Adrenal gland (tissue), 12 donors: Measurements from ENCODE around the gene ROCK2. TPM values are rescaled to one million over a fixed set of nuclear protein-coding genes. Genes with fewer than 3 reads are reported as not detected.
A peak's percentile ranks its signal among the peaks of the same experiment; 100 is the strongest.

ENCODE experiments used
- DNase-seq, 7 donors: peaks; one replicate each; pipeline ENCODE4 v3.0.0-alpha.2; 2019 to 2020
- H3K27ac ChIP-seq, 5 donors: fragments of 200-600 bp; sonication (generic) in 4 of 5; 1 replicate in 3 of 5; 2 replicates in 2 of 5; pipeline versions ENCODE4 v1.5.1 to v1.8.0; 2016 to 2020; ENCODE audit warnings: mild to moderate bottlenecking in 1 of 5
- H3K27me3 ChIP-seq: fragments of 200-600 bp; 2 replicates; pipeline ENCODE4 v1.8.0; 2021
- H3K36me3 ChIP-seq, 2 donors: fragments of 200-600 bp; replicated peaks in 1 of 2; 1 replicate in 1 of 2; 2 replicates in 1 of 2; pipeline versions ENCODE4 v1.5.1 to v1.8.0; 2018 to 2022
- H3K4me1 ChIP-seq, 2 donors: fragments of 200-600 bp; replicated peaks in 1 of 2; 1 replicate in 1 of 2; 2 replicates in 1 of 2; pipeline versions ENCODE4 v1.5.1 to v1.8.0; 2018 to 2021
- H3K4me3 ChIP-seq, 4 donors: fragments of 200-600 bp; sonication (generic) in 3 of 4; one replicate each; pipeline ENCODE4 v1.5.1; 2016 to 2018
- H3K9me3 ChIP-seq, 3 donors: fragments of 200-600 bp; sonication (generic) in 1 of 3; replicated peaks in 1 of 3; 1 replicate in 2 of 3; 2 replicates in 1 of 3; pipeline versions ENCODE4 v1.5.1 to v1.8.0; 2016 to 2021
- POLR2A ChIP-seq, 2 donors: fragments of 450-650 bp; IDR thresholded peaks; one replicate each; pipeline ENCODE4 v1.6.1; 2017; ENCODE audit warnings: antibody characterized with exemption in 2 of 2, mild to moderate bottlenecking in 2 of 2, moderate library complexity in 1 of 2
- WGBS, 4 donors: extraction: QIAGEN DNeasy Blood & Tissue Kit in 2 of 4; methylation state at CpG; one replicate each; pipeline versions ENCODE4 v1.1.5 to v1.1.7; 2013 to 2017; 5-methylcytosine and 5-hydroxymethylcytosine counted together
- intact Hi-C, 2 donors: fragments of 100-400 bp; cut with DNase I; formaldehyde crosslinking; loops; one replicate each; pipeline versions ENCODE4 v1.14.1 to v1.15.0; 2022 to 2023
- polyA plus RNA-seq, 3 donors: library from polyadenylated mRNA; stranded (reverse); fragments of 200-250 nt in 2 of 3; fragments of 350-450 nt in 1 of 3; fragmentation: Illumina TruSeq in 1 of 3; extraction: RNeasy Lipid Tissue Mini Kit (QIAGEN cat#74804) in 1 of 3; gene quantifications; one replicate each; pipeline ENCODE4 v1.2.3, GENCODE V29; 2013 to 2014
- total RNA-seq, 9 donors: library from RNA; depleted of rRNA in 4 of 9; stranded (reverse); fragments of >200 nt in 4 of 9; fragments of 120-200 nt in 1 of 9; fragmentation: NEBNext Ultra II Directional in 1 of 9; extraction: Animal tissue kit (Norgen Biotek cat#: 25700) in 1 of 9; gene quantifications; one replicate each; pipeline versions ENCODE4 v1.1.0 to v1.2.4, GENCODE V29; 2013 to 2023
- TF ChIP-seq, protein P1 (sequence below), 6 experiments: fragments of 450-650 bp in 4 of 6; fragments of 200-600 bp in 2 of 6; sonication (generic) in 1 of 6; IDR thresholded peaks; 1 replicate in 5 of 6; 2 replicates in 1 of 6; pipeline versions ENCODE4 v1.5.1 to v1.8.0; 2016 to 2021; ENCODE audit warnings: antibody characterized with exemption in 6 of 6, mild to moderate bottlenecking in 2 of 6, moderate library complexity in 1 of 6
- donor health status: healthy with polysubstance abuse.
- donor health status: Bipolar disorder and iron deficiency.
- donor health status: DM: yes; HTN: yes; CAD: no.
- donor health status: DM: no; HTN: no; CAD: no.
- donor health status: DM: no; HTN: no; CAD: no.
- donor health status: DM: yes; HTN: yes; CAD: no.

The ROCK2 gene
- total and polyA plus RNA-seq, 12 donors: 5.0 to 46.6 (median 26.2) TPM

DNA sequence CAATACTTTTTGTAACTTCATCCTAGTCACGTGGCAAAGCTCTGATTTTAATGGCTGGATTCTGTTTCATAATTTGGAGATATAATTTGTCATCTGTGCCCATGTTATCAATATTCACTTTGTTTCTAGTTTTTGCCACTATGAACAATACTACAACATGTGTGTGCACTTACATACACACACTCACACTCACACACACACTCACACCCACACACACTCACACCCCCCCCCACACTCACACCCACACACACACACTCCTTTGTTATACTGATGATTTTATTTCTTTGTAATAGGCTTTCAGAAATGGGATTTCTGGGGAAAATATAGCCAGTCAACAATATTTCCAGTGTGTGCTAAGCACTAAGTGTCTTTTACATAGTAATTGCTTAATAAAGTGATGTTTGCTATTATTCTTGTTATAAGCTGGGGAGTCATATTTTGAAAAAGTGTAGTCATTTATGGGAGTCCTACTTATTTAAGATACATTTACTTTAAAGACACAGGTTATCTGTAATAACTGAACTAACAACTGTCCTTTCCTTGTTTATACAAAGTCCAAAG is 22.8 kb upstream of the ROCK2 start:
- Histone ChIP-seq H3K4me3 (no peak overlapping the region), H3K27me3 (no peaks in the 10 kb centered on the region), H3K27ac (peak overlapping the region in 1 of 5 donors; percentile 28), H3K9me3 (no peaks in the 10 kb centered on the region), H3K4me1 (peaks cover 0 to 18% of the 10 kb centered on the region in 2 donors), H3K36me3 (no peaks in the 10 kb centered on the region)
- WGBS, 4 donors: 71 to 89% (median 76%) methylated on average over 1 of the region's 1 CpG
- intact Hi-C loops: no loop called here
- DNase-seq: no peak
- TF ChIP-seq POLR2A (IDR thresholded peaks at IDR 0.05): no peak
- TF ChIP-seq, protein P1, sequence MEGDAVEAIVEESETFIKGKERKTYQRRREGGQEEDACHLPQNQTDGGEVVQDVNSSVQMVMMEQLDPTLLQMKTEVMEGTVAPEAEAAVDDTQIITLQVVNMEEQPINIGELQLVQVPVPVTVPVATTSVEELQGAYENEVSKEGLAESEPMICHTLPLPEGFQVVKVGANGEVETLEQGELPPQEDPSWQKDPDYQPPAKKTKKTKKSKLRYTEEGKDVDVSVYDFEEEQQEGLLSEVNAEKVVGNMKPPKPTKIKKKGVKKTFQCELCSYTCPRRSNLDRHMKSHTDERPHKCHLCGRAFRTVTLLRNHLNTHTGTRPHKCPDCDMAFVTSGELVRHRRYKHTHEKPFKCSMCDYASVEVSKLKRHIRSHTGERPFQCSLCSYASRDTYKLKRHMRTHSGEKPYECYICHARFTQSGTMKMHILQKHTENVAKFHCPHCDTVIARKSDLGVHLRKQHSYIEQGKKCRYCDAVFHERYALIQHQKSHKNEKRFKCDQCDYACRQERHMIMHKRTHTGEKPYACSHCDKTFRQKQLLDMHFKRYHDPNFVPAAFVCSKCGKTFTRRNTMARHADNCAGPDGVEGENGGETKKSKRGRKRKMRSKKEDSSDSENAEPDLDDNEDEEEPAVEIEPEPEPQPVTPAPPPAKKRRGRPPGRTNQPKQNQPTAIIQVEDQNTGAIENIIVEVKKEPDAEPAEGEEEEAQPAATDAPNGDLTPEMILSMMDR (IDR thresholded peaks at IDR 0.05): no peak

DNA sequence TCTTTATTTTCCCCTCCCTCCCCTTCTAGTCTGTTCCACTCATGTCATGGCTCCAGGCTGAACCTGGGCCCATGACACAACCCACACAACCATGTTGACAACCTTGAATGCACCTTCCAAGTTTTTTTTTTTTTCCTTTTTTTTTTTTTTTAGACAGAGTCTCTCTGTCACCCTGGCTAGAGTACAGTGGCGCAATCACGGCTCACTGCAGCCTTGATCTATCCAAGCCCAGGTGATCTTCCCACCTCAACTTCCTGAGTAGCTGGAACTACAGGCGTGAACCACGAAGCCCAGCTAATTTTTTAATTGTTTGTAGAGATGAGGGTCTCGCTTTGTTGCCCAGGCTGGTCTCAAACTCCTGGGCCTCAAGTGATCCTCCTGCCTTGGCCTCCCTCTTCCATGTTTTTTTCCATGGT is 21.9 kb upstream of the ROCK2 start:
- H3K27me3 ChIP-seq: no peaks in the 10 kb centered on the region
- no peak for TF ChIP-seq POLR2A (IDR thresholded peaks at IDR 0.05)
- TF ChIP-seq, protein P1 (IDR thresholded peaks at IDR 0.05): no peak
- H3K9me3 ChIP-seq: no peaks in the 10 kb centered on the region
- intact Hi-C loops: no loop called here
- 52 to 60% (median 56%) methylated on average over 5 of the region's 5 CpGs for WGBS, 4 donors
- peak overlapping the region in 1 of 5 donors; percentile 48 for H3K27ac ChIP-seq
- peak; percentile 28 to 74 (median 67) for DNase-seq
- H3K4me3 ChIP-seq: no peak overlapping the region
- H3K4me1 ChIP-seq: peaks cover 0 to 18% of the 10 kb centered on the region in 2 donors
- H3K36me3 ChIP-seq: no peaks in the 10 kb centered on the region

DNA sequence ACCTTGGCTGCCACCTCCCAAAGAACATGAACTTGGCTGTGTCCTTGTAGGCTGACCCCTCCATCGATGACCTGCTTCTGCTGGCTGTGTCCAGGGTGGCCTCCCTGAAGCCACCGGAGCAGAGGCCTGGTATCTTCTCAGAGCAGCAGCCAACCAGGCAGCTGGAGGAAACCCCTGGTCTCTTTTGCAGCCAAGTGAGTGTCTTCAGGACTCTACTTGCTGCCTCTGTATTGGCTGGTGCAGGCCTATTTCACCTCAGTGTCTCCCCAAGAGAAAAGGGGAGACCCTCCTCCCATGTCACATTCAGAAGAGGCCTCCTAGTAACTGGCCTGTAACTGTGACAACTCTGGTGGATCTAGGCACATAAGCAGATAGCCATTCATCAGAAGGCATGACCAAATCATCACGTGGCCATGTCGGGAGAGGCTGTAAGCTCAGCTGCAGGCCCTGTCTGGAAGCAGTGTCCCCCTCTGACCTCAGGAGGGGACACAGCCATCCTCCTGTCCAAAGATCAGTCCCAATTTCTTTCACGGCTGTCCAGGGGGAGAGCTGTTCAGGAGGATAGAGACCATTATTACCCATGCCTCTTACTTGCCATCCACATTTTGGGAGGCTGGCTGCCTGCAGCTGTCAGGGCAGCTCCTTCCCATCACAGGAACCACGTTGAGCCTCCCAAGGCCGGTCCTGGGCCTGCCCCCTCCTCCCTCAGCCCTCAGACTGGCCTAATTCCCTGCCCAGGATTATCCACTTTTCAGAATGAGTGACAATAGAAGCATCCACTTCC is 20.9 kb upstream of the ROCK2 start:
- Histone ChIP-seq H3K27me3 (no peaks in the 10 kb centered on the region), H3K4me1 (peaks cover 0 to 18% of the 10 kb centered on the region in 2 donors), H3K9me3 (no peaks in the 10 kb centered on the region), H3K36me3 (no peaks in the 10 kb centered on the region), H3K27ac (peak overlapping the region in 2 of 5 donors; percentile 17 to 48), H3K4me3 (no peak overlapping the region)
- WGBS, 4 donors: 34 to 60% (median 50%) methylated on average over 5 to 7 of the region's 7 CpGs
- intact Hi-C loops: no loop called here
- TF ChIP-seq, protein P1 (IDR thresholded peaks at IDR 0.05): no peak
- TF ChIP-seq POLR2A (IDR thresholded peaks at IDR 0.05): no peak
- DNase-seq: peak in 3 of 7 donors; percentile 22 to 57 (median 39)

DNA sequence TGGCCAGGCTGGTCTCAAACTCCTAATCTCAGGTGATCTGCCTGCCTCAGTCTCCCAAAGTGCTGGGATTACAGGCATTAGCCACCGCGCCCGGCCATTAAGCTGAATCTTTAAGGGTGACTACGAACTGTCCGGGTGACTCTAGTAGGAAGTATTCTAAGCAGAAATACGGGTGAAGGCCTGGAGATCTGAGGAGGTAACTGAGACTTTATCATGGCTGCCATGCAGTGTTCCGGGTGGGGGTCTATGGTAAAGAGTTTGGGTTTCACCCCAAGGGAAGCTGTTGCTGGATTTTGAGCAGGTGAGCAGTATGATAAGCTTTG is 20.1 kb upstream of the ROCK2 start:
- Histone ChIP-seq H3K9me3 (no peaks in the 10 kb centered on the region), H3K4me1 (peaks cover 2 to 18% of the 10 kb centered on the region in 2 donors), H3K4me3 (no peak overlapping the region), H3K27ac (no peak overlapping the region), H3K36me3 (no peaks in the 10 kb centered on the region), H3K27me3 (no peaks in the 10 kb centered on the region)
- DNase-seq: no peak
- intact Hi-C loops: no loop called here
- TF ChIP-seq, protein P1 (IDR thresholded peaks at IDR 0.05): no peak
- no peak for TF ChIP-seq POLR2A (IDR thresholded peaks at IDR 0.05)
- 97 to 100% (median 98%) methylated on average over 7 of the region's 7 CpGs for WGBS, 4 donors
